NB4 (cell line): ENCODE data around the gene SRC.

ENCODE experiments used
- DNase-seq: peaks from one replicate; pipeline ENCODE4 v3.0.0; 2010; ENCODE audit warnings: low read depth
- H3K4me3 ChIP-seq: one replicate; pipeline ENCODE4 v1.5.1; 2011; ENCODE audit warnings: mild to moderate bottlenecking, low read depth, low read length, moderate library complexity
- MAX ChIP-seq: IDR thresholded peaks from 2 replicates; pipeline ENCODE4 v1.6.1; 2011; ENCODE audit warnings: low read depth, low read length
- MYC ChIP-seq: IDR thresholded peaks from 2 replicates; pipeline ENCODE4 v1.6.1; 2011; ENCODE audit warnings: low read depth, low read length
- POLR2A ChIP-seq: IDR thresholded peaks from 2 replicates; pipeline ENCODE4 v1.6.1; 2011; ENCODE audit warnings: mild to moderate bottlenecking; ENCODE audit not compliant: insufficient read length; ENCODE audit errors: extremely low read depth
- TF ChIP-seq, protein P1 (sequence below): IDR thresholded peaks from one replicate; pipeline ENCODE4 v1.5.1; 2012; ENCODE audit warnings: low read depth, low read length

The SRC gene

GRCh38 chr20:37314099-37314498 is 31.8 kb upstream of the SRC start:
- TF ChIP-seq MYC (no peak), POLR2A (no peak), MAX (no peak)
- TF ChIP-seq, protein P1, sequence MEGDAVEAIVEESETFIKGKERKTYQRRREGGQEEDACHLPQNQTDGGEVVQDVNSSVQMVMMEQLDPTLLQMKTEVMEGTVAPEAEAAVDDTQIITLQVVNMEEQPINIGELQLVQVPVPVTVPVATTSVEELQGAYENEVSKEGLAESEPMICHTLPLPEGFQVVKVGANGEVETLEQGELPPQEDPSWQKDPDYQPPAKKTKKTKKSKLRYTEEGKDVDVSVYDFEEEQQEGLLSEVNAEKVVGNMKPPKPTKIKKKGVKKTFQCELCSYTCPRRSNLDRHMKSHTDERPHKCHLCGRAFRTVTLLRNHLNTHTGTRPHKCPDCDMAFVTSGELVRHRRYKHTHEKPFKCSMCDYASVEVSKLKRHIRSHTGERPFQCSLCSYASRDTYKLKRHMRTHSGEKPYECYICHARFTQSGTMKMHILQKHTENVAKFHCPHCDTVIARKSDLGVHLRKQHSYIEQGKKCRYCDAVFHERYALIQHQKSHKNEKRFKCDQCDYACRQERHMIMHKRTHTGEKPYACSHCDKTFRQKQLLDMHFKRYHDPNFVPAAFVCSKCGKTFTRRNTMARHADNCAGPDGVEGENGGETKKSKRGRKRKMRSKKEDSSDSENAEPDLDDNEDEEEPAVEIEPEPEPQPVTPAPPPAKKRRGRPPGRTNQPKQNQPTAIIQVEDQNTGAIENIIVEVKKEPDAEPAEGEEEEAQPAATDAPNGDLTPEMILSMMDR = no peak
- DNase-seq = no peak
- no peak overlapping the region for H3K4me3 ChIP-seq

DNA sequence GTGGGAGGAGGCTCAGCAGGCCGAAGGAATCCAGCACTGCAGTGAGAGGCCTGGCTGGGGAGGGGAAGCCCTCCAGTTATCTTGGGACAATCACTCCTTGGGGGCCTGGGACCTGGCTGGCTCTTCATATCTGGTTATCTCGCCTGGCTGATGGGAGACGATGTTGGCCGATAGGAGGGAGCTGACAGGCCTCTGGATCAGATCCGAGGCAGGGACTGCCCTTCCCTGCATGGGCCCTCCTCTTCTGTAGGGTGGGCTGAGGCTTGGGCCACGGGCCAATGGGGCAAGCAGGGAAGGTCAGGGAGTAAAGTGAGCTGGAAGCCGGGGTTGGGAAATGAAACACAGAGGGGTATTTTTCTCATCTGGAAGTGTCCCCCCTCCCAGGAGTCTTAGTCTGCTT is 31.3 kb upstream of the SRC start:
- TF ChIP-seq MYC (no peak), MAX (no peak), POLR2A (no peak)
- TF ChIP-seq, protein P1 = no peak
- no peak overlapping the region for H3K4me3 ChIP-seq
- DNase-seq = no peak

DNA sequence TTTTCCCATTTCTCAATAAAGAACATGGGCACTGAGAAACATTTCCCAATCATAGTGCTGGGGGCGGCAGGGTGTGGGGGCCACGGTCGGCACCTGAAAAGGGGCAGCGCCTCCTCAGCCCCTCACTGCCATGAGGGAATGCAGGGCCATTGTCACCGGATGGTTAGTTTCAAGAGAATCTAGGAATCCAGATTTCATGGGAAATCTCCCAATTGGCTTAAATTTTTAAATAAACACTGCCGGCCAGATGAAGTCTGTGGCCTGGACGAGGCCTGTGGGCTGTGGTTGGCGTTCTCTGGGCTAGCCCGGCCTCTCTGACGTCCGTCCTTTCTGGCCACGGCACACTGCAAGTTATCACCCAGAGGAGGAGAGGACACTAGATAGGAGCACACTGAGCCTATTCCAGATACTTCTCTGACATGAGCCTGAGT is 30.9 kb upstream of the SRC start:
- H3K4me3 ChIP-seq = no peak overlapping the region
- TF ChIP-seq POLR2A = no peak
- TF ChIP-seq MAX = no peak
- TF ChIP-seq, protein P1 = no peak
- no peak for TF ChIP-seq MYC
- no peak for DNase-seq

DNA sequence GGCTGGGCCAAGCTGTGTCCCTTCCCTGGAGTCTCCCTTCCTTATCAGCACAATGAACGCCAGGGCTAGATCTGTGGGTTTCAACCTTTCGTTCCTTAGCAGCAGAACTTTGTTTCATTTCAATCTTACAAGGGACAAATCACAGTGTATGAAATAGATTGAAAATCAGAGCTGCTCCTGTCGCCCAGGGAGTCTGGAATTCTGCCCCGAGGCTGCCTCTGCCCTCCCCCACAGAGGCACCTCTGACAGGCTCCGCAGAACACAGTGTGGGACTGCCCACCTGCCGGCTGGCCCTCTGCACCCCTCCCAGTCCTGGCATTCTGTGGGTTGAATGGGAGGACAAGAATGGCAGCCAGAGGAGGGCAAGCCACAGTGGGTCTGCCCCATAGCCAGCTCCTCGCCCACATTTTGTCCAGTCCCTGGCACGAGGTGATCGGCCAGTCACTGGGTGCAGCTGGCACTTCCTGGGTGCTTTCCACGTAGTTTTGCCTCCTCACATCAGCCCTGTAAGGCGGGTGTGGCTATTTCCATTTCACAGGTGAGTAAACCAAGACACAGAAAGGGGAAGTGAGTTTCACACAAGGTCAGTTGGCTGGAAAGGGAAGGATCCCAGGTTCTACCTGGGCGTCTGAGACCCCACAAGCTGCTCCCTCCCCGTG is 30.4 kb upstream of the SRC start:
- no peak overlapping the region for H3K4me3 ChIP-seq
- DNase-seq = peak; percentile 34
- TF ChIP-seq, protein P1 = no peak

DNA sequence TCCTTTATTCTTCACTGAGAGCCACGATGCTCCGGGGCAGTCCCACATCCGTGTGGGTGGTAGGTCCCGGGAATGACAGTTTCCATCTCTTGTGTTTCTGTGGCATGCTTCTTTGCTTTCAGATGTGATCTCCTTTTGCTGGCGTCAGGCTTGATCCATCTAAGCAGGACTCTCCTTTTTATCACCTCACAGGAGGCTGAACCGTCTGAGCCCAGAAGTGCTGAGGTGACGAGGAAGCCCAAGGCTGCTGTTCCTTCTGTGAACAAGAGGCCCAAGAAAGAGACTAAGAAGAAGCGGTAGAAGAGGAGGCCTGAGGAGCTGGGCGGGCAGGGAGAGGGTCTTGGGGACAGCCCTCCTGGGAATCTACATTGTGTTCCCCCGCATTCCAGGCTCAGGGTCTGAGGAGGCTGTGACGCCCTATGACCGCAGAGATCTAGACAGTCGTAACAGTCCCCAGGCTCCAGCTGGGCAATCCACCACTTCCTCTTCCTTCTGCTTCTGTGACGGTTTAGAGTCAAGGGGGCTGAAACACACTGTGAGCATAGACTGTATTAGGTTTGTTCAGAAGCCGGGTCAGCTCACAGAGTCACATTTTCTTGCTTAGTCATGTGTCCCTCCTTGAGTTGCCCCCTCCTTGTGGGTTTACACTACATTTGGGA is 29.7 kb upstream of the SRC start:
- H3K4me3 ChIP-seq = no peak overlapping the region

More for the DNA sequence above, 29.7 kb upstream of the SRC start:
- TF ChIP-seq, protein P1 = no peak
- TF ChIP-seq POLR2A = no peak
- TF ChIP-seq MAX = peak; percentile 81
- TF ChIP-seq MYC = peak; percentile 71
- peak; percentile 99 for DNase-seq
